HepG2 (cell line): ENCODE results near the gene GPR37L1. TPM values are rescaled to one million over a fixed set of nuclear protein-coding genes. Genes with fewer than 3 reads are reported as not detected.

Experiments used
- CENPBD1 ChIP-seq: sonication (generic); formaldehyde crosslinking; IDR thresholded peaks from 2 replicates; pipeline ENCODE4 v1.8.0; 2022; ENCODE audit warnings: missing genetic modification reagents, low read depth, mild to moderate bottlenecking, borderline replicate concordance
- ELF1 ChIP-seq: sonication (generic); formaldehyde crosslinking; IDR thresholded peaks from 2 replicates; pipeline ENCODE4 v1.4.0; 2020; ENCODE audit warnings: missing genetic modification reagents
- FOXO1 ChIP-seq: sonication (generic); formaldehyde crosslinking; IDR thresholded peaks from 2 replicates; pipeline ENCODE4 v1.4.0; 2020; ENCODE audit warnings: missing genetic modification reagents
- FOXP4 ChIP-seq: sonication (generic); formaldehyde crosslinking; IDR thresholded peaks from 2 replicates; pipeline ENCODE4 v1.4.0; 2020; ENCODE audit warnings: missing genetic modification reagents
- HES4 ChIP-seq: sonication (generic); formaldehyde crosslinking; IDR thresholded peaks from 2 replicates; pipeline ENCODE4 v1.9.0; 2021; ENCODE audit warnings: mild to moderate bottlenecking, missing genetic modification reagents, borderline replicate concordance
- ISL2 ChIP-seq: sonication (generic); formaldehyde crosslinking; IDR thresholded peaks from 2 replicates; pipeline ENCODE4 v1.5.0; 2020; ENCODE audit warnings: missing genetic modification reagents
- NCOA2 ChIP-seq: sonication (generic); formaldehyde crosslinking; IDR thresholded peaks from 2 replicates; pipeline ENCODE4 v1.8.0; 2022; ENCODE audit warnings: inconsistent platforms
- RERE ChIP-seq: IDR thresholded peaks from 2 replicates; pipeline ENCODE4 v1.6.1; 2016; ENCODE audit warnings: low read depth, missing genetic modification reagents, missing compliant biosample characterization
- SIX4 ChIP-seq: sonication (generic); formaldehyde crosslinking; IDR thresholded peaks from 2 replicates; pipeline ENCODE4 v1.4.0; 2020; ENCODE audit warnings: missing genetic modification reagents
- SNAPC2 ChIP-seq: sonication (generic); formaldehyde crosslinking; IDR thresholded peaks from 2 replicates; pipeline ENCODE4 v1.8.1; 2022; ENCODE audit warnings: mild to moderate bottlenecking, missing genetic modification reagents
- TCF7 ChIP-seq: sonication (generic); IDR thresholded peaks from 2 replicates; pipeline ENCODE4 v1.6.1; 2016; ENCODE audit warnings: antibody characterized with exemption, low read depth
- ZFX ChIP-seq: sonication (generic); formaldehyde crosslinking; IDR thresholded peaks from 2 replicates; pipeline ENCODE4 v1.4.0; 2020; ENCODE audit warnings: mild to moderate bottlenecking, low read depth, missing genetic modification reagents, moderate library complexity
- ZNF562 ChIP-seq: sonication (generic); formaldehyde crosslinking; IDR thresholded peaks from 2 replicates; pipeline ENCODE4 v1.8.0; 2022; ENCODE audit warnings: missing genetic modification reagents, borderline replicate concordance
- polyA plus RNA-seq, 8 experiments: library from polyadenylated mRNA; depleted of rRNA in 3 of 8; stranded (reverse) in 7 of 8; unstranded in 1 of 8; fragments of >200 nt; fragmentation: Illumina TruSeq in 4 of 8; extraction: Trizol in 4 of 8; gene quantifications; 2 replicates each; pipeline versions ENCODE4 v1.2.1 to v1.2.3, GENCODE V29; 2011 to 2016; ENCODE audit warnings: low read depth in 4 of 8, missing spikeins in 1 of 8, mixed read lengths in 1 of 8; ENCODE audit not compliant: insufficient read depth in 1 of 8
- total RNA-seq, 5 experiments: library from RNA; depleted of rRNA; stranded (reverse); fragments of >200 nt; fragmentation: Illumina TruSeq; extraction: Trizol; gene quantifications; 2 replicates each; pipeline ENCODE4 v1.2.3, GENCODE V29; 2016; ENCODE audit warnings: low read depth in 1 of 5
- TF ChIP-seq, protein P1 (sequence below): sonication (generic); formaldehyde crosslinking; IDR thresholded peaks from 2 replicates; pipeline ENCODE4 v1.4.0; 2020; ENCODE audit warnings: mild to moderate bottlenecking, missing genetic modification reagents
- TF ChIP-seq, protein P2 (sequence below): sonication (generic); formaldehyde crosslinking; IDR thresholded peaks from 2 replicates; pipeline ENCODE4 v1.9.0; 2021; ENCODE audit warnings: missing genetic modification reagents, borderline replicate concordance
- TF ChIP-seq, protein P3 (sequence below): sonication (generic); IDR thresholded peaks from 2 replicates; pipeline ENCODE4 v1.6.1; 2016; ENCODE audit warnings: low read depth, borderline replicate concordance

Gene GPR37L1
- total and polyA plus RNA-seq, 2 of the 13 experiments (the other 11 are each of a cell fraction or from before 2014, with no cell fraction given) = 0.13 TPM; not detected in 1

GRCh38 chr1:202076050-202076511 lies 46.6 kb upstream of the GPR37L1 start (continued):
- peak; percentile 50; the same call in 1 of the 2 replicates for TF ChIP-seq RERE (CRISPR knock-in tag)
- no peak for TF ChIP-seq ELF1 (CRISPR knock-in tag)
- peak; percentile 58; the same call in 1 of the 2 replicates for TF ChIP-seq NCOA2 (CRISPR knock-in tag)
- TF ChIP-seq HES4 (CRISPR knock-in tag) = no peak
- TF ChIP-seq CENPBD1 (CRISPR knock-in tag) = no peak
- peak; percentile 63; the same call in 1 of the 2 replicates for TF ChIP-seq SIX4
- 0 out of 2 replicates have a peak, but pooled peaks have one; percentile 12 for TF ChIP-seq FOXO1
- TF ChIP-seq ZFX (CRISPR knock-in tag) = 0 out of 2 replicates have a peak, but pooled peaks have one; percentile 11
- peak; percentile 70 for TF ChIP-seq TCF7
- TF ChIP-seq ZNF562 (CRISPR knock-in tag) = no peak
- peak; percentile 48 for TF ChIP-seq FOXP4
- TF ChIP-seq, protein P1, sequence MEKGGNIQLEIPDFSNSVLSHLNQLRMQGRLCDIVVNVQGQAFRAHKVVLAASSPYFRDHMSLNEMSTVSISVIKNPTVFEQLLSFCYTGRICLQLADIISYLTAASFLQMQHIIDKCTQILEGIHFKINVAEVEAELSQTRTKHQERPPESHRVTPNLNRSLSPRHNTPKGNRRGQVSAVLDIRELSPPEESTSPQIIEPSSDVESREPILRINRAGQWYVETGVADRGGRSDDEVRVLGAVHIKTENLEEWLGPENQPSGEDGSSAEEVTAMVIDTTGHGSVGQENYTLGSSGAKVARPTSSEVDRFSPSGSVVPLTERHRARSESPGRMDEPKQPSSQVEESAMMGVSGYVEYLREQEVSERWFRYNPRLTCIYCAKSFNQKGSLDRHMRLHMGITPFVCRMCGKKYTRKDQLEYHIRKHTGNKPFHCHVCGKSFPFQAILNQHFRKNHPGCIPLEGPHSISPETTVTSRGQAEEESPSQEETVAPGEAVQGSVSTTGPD = 0 out of 2 replicates have a peak, but pooled peaks have one; percentile 15
- TF ChIP-seq ISL2 (CRISPR knock-in tag) = 0 out of 2 replicates have a peak, but pooled peaks have one; percentile 43
- TF ChIP-seq, protein P2, sequence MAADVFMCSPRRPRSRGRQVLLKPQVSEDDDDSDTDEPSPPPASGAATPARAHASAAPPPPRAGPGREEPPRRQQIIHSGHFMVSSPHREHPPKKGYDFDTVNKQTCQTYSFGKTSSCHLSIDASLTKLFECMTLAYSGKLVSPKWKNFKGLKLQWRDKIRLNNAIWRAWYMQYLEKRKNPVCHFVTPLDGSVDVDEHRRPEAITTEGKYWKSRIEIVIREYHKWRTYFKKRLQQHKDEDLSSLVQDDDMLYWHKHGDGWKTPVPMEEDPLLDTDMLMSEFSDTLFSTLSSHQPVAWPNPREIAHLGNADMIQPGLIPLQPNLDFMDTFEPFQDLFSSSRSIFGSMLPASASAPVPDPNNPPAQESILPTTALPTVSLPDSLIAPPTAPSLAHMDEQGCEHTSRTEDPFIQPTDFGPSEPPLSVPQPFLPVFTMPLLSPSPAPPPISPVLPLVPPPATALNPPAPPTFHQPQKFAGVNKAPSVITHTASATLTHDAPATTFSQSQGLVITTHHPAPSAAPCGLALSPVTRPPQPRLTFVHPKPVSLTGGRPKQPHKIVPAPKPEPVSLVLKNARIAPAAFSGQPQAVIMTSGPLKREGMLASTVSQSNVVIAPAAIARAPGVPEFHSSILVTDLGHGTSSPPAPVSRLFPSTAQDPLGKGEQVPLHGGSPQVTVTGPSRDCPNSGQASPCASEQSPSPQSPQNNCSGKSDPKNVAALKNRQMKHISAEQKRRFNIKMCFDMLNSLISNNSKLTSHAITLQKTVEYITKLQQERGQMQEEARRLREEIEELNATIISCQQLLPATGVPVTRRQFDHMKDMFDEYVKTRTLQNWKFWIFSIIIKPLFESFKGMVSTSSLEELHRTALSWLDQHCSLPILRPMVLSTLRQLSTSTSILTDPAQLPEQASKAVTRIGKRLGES (CRISPR knock-in tag) = no peak
- TF ChIP-seq, protein P3, sequence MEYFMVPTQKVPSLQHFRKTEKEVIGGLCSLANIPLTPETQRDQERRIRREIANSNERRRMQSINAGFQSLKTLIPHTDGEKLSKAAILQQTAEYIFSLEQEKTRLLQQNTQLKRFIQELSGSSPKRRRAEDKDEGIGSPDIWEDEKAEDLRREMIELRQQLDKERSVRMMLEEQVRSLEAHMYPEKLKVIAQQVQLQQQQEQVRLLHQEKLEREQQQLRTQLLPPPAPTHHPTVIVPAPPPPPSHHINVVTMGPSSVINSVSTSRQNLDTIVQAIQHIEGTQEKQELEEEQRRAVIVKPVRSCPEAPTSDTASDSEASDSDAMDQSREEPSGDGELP = peak; percentile 51; the same call in 1 of the 2 replicates
- peak; percentile 45; the same call in 1 of the 2 replicates for TF ChIP-seq SNAPC2 (CRISPR knock-in tag)
